Endothelial cell of umbilical vein (primary cell): ENCODE results near the gene UVRAG. TPM values are rescaled to one million over a fixed set of nuclear protein-coding genes. Genes with fewer than 3 reads are reported as not detected.

Experiments
- BruUV-seq: library from RNA; stranded (reverse); fragments of 400-500 nt; replicated peaks from 2 replicates; lab custom pipeline; 2021; lab: Mats Ljungman, UMichigan
- CTCF ChIA-PET: fragments of 300-600, 350-600 bp; sonication (Branson Sonifier 250); formaldehyde crosslinking; loops from one replicate; lab custom pipeline; 2021; ENCODE audit warnings: antibody characterized with exemption, inconsistent platforms; lab: Charles Lee
- POLR2A ChIA-PET: fragments of 300-600, 350-600 bp; sonication (Branson Sonifier 250); formaldehyde crosslinking; loops from one replicate; lab custom pipeline; 2021; ENCODE audit warnings: antibody characterized with exemption, inconsistent platforms; lab: Charles Lee
- DNase-seq: peaks from one replicate; pipeline ENCODE4 v3.0.0-alpha.2; 2011; ENCODE audit warnings: low read depth, low spot score
- FAIRE-seq: peaks from 2 replicates; lab custom pipeline; 2011; peaks lifted over from hg19 to GRCh38; lab: Jason Lieb, UNC
- H2AFZ ChIP-seq: 2 replicates; pipeline ENCODE4 v1.6.0; 2012; ENCODE audit warnings: low read depth, low read length, control low read depth, inconsistent platforms
- H3K27ac ChIP-seq: 2 replicates; pipeline ENCODE4 v1.5.1; 2011; ENCODE audit warnings: low read depth, mild to moderate bottlenecking, control low read depth, low read length, moderate library complexity; ENCODE audit not compliant: insufficient read depth
- H3K27me3 ChIP-seq, 2 experiments: 2 replicates each; pipeline versions ENCODE4 v1.6.0 to v1.6.1; 2011; ENCODE audit warnings: low read length in 2 of 2, mixed read lengths in 1 of 2; ENCODE audit not compliant: control insufficient read depth in 2 of 2, insufficient read depth in 2 of 2
- H3K36me3 ChIP-seq, 2 experiments: 2 replicates in 1 of 2; 3 replicates in 1 of 2; pipeline ENCODE4 v1.5.1; 2011; ENCODE audit warnings: low read length in 2 of 2, mild to moderate bottlenecking in 1 of 2, moderate library complexity in 1 of 2; ENCODE audit not compliant: control insufficient read depth in 2 of 2, insufficient read depth in 2 of 2; ENCODE audit errors: extremely low read depth in 1 of 2
- H3K4me1 ChIP-seq: 3 replicates; pipeline ENCODE4 v1.5.1; 2011; ENCODE audit warnings: mild to moderate bottlenecking, low read length; ENCODE audit not compliant: control insufficient read depth, insufficient read depth; ENCODE audit errors: extremely low read depth
- H3K4me2 ChIP-seq: 2 replicates; pipeline ENCODE4 v1.6.1; 2011; ENCODE audit warnings: low read length, control low read depth, mixed read lengths; ENCODE audit not compliant: insufficient read depth
- H3K4me3 ChIP-seq, 3 experiments: fragments of 200-600 bp in 1 of 3; sonication (generic), shearing (Covaris generic) in 1 of 3; replicated peaks in 1 of 3; 2 replicates each; pipeline ENCODE4 v1.5.1; 2011 to 2016; ENCODE audit warnings: control low read depth in 3 of 3, low read length in 3 of 3, mild to moderate bottlenecking in 2 of 3, inconsistent platforms in 1 of 3, low read depth in 1 of 3, moderate library complexity in 1 of 3; ENCODE audit not compliant: insufficient read depth in 1 of 3
- H3K79me2 ChIP-seq: 2 replicates; pipeline ENCODE4 v1.6.0; 2012; ENCODE audit warnings: low read length, inconsistent platforms; ENCODE audit not compliant: control insufficient read depth, insufficient read depth
- H3K9ac ChIP-seq: replicated peaks from 2 replicates; pipeline ENCODE3; 2011; ENCODE audit warnings: low read length, control low read depth; ENCODE audit not compliant: insufficient read depth; ENCODE audit errors: extremely low read depth
- H3K9me1 ChIP-seq: replicated peaks from 3 replicates; pipeline ENCODE4 v1.6.0; 2011; ENCODE audit warnings: mild to moderate bottlenecking, low read length; ENCODE audit not compliant: control insufficient read depth, insufficient read depth; ENCODE audit errors: extremely low read depth
- H3K9me3 ChIP-seq: replicated peaks from 2 replicates; pipeline ENCODE4 v1.5.1; 2012; ENCODE audit warnings: low read length, inconsistent platforms; ENCODE audit not compliant: control insufficient read depth, insufficient read depth
- H4K20me1 ChIP-seq: replicated peaks from 2 replicates; pipeline ENCODE3; 2011; ENCODE audit warnings: mild to moderate bottlenecking, low read length; ENCODE audit not compliant: control insufficient read depth, insufficient read depth; ENCODE audit errors: extremely low read depth
- EZH2 ChIP-seq: IDR thresholded peaks from 2 replicates; pipeline ENCODE4 v1.6.1; 2012; ENCODE audit warnings: borderline replicate concordance, low read depth, mild to moderate bottlenecking, moderate library complexity, low read length, inconsistent platforms; ENCODE audit not compliant: severe bottlenecking
- FOS ChIP-seq: IDR thresholded peaks from 2 replicates; pipeline ENCODE4 v1.6.1; 2011; ENCODE audit warnings: mild to moderate bottlenecking, low read length, moderate library complexity, borderline replicate concordance; ENCODE audit not compliant: insufficient read depth
- GATA2 ChIP-seq: IDR thresholded peaks from 2 replicates; pipeline ENCODE4 v1.7.0; 2011; ENCODE audit warnings: low read depth, mild to moderate bottlenecking, moderate library complexity, mixed read lengths, low read length; ENCODE audit not compliant: insufficient read length, insufficient read depth
- JUN ChIP-seq: IDR thresholded peaks from 2 replicates; pipeline ENCODE4 v1.6.1; 2011; ENCODE audit warnings: borderline replicate concordance, low read depth; ENCODE audit not compliant: insufficient read length, insufficient read depth
- MYC ChIP-seq: IDR thresholded peaks from one replicate; pipeline ENCODE4 v1.6.1; 2011; ENCODE audit warnings: mild to moderate bottlenecking, low read depth, low read length
- POLR2A ChIP-seq: IDR thresholded peaks from 2 replicates; pipeline ENCODE4 v1.6.1; 2012; ENCODE audit warnings: low read depth, mild to moderate bottlenecking, control low read depth, low read length
- POLR2AphosphoS5 ChIP-seq: IDR thresholded peaks from 2 replicates; pipeline ENCODE4 v1.6.1; 2012; ENCODE audit warnings: low read depth, mild to moderate bottlenecking, control low read depth, low read length, moderate library complexity; ENCODE audit not compliant: insufficient read depth
- dilution Hi-C: fragments of 300-500 bp; cut with MboI; formaldehyde crosslinking; loops from one replicate; pipeline ENCODE4 v1.15.0; 2019; ENCODE audit warnings: low sequenced_read_pairs; ENCODE audit not compliant: extremely low pct_ligation_motif_present
- intact Hi-C: fragments of 100-400 bp; cut with micrococcal nuclease; formaldehyde crosslinking; loops from one replicate; pipeline ENCODE4 v1.10.0; 2022
- polyA plus RNA-seq, 4 experiments: library from polyadenylated mRNA; depleted of rRNA in 3 of 4; stranded (reverse) in 3 of 4; unstranded in 1 of 4; fragments of >200 nt; gene quantifications; 2 replicates each; pipeline versions ENCODE4 v1.2.1 to v1.2.3, GENCODE V29; 2011 to 2012; ENCODE audit warnings: missing spikeins in 1 of 4
- total RNA-seq: library from RNA; stranded (reverse); gene quantifications from 2 replicates; pipeline ENCODE4 v1.2.3, GENCODE V29; 2021
- TF ChIP-seq, protein P1 (sequence below): IDR thresholded peaks from 2 replicates; pipeline ENCODE4 v1.6.1; 2011; ENCODE audit not compliant: insufficient read depth, insufficient read length
- TF ChIP-seq, protein P2 (sequence below), 2 donors: IDR thresholded peaks; 1 replicate in 1 of 2; 2 replicates in 1 of 2; pipeline ENCODE4 v1.5.1; 2011; ENCODE audit warnings: low read length in 2 of 2, mild to moderate bottlenecking in 2 of 2, moderate library complexity in 2 of 2, control low read depth in 1 of 2, inconsistent platforms in 1 of 2, low read depth in 1 of 2; ENCODE audit not compliant: insufficient read depth in 1 of 2; ENCODE audit errors: extremely low read depth in 1 of 2

Gene UVRAG
- total and polyA plus RNA-seq, 2 donors (not counting 3 experiments of a cell fraction or from before 2014, with no cell fraction given) = 21.2 to 65.6 TPM

DNA sequence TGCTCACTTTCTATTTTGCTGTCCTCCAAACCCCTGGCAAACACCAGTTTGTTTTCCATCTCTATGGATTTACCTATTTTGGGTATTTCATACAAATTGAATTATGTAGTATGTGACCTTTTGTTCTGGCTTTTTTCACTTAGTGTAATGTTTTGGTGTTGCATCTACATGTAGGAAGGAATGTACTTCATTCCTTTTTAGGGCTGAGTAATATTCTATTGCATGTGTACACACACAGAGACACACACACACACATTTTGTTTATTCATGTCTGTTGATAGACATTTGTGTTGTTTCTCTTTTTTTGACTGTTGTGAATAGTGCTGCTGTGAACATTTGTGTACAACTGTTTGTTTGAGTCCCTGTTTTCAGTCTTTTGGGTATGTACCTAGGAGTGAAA is 90.4 kb downstream of the UVRAG start:
- H2AFZ ChIP-seq = no peak overlapping the region
- dilution Hi-C loops (no loop called here), intact Hi-C loops (no loop called here)
- H3K4me1 ChIP-seq = peaks cover 7% of the 10 kb centered on the region
- no TSS peak for BruUV-seq
- POLR2A ChIA-PET = no interaction called here
- H3K27ac ChIP-seq = no peak overlapping the region
- no peak overlapping the region for H3K4me2 ChIP-seq
- no peaks in the 10 kb centered on the region for H3K9me3 ChIP-seq
- H3K27me3 ChIP-seq = no peaks in the 10 kb centered on the region
- no peaks in the 10 kb centered on the region for H3K9me1 ChIP-seq
- TF ChIP-seq EZH2 (no peak), GATA2 (no peak), POLR2AphosphoS5 (no peak), FOS (no peak), POLR2A (no peak), JUN (no peak), MYC (no peak)
- TF ChIP-seq, protein P1, sequence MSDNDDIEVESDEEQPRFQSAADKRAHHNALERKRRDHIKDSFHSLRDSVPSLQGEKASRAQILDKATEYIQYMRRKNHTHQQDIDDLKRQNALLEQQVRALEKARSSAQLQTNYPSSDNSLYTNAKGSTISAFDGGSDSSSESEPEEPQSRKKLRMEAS = no peak
- TF ChIP-seq, protein P2, sequence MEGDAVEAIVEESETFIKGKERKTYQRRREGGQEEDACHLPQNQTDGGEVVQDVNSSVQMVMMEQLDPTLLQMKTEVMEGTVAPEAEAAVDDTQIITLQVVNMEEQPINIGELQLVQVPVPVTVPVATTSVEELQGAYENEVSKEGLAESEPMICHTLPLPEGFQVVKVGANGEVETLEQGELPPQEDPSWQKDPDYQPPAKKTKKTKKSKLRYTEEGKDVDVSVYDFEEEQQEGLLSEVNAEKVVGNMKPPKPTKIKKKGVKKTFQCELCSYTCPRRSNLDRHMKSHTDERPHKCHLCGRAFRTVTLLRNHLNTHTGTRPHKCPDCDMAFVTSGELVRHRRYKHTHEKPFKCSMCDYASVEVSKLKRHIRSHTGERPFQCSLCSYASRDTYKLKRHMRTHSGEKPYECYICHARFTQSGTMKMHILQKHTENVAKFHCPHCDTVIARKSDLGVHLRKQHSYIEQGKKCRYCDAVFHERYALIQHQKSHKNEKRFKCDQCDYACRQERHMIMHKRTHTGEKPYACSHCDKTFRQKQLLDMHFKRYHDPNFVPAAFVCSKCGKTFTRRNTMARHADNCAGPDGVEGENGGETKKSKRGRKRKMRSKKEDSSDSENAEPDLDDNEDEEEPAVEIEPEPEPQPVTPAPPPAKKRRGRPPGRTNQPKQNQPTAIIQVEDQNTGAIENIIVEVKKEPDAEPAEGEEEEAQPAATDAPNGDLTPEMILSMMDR (IDR thresholded peaks at IDR 0.05; ENCODE audit: extremely low read depth in 1 of 2, insufficient read depth in 1 of 2, low read depth in 1 of 2, low read length in 2 of 2) = no peak
- no peak overlapping the region for H3K4me3 ChIP-seq
- H3K36me3 ChIP-seq = peaks cover 0 to 8% of the 10 kb centered on the region in 2 experiments
- H3K79me2 ChIP-seq = peaks cover 77% of the 10 kb centered on the region
- no peak overlapping the region for H3K9ac ChIP-seq
- DNase-seq = no peak
- no peak for FAIRE-seq
- H4K20me1 ChIP-seq = peaks cover 10% of the 10 kb centered on the region
- CTCF ChIA-PET = interaction anchor here (13.4 kb wide), 1 partner anchor 247 kb away, joined by 288 read pairs; no protein-coding TSS in a partner anchor
